Liver (tissue), 9 donors: ENCODE measurements around the gene TUFM. TPM values are rescaled to one million over a fixed set of nuclear protein-coding genes. Genes with fewer than 3 reads are reported as not detected.

Experiments
- DNase-seq: peaks from one replicate; pipeline ENCODE4 v3.0.0-alpha.2; 2017; ENCODE audit warnings: low spot score
- H3K27ac ChIP-seq, 2 donors: one replicate each; pipeline ENCODE4 v1.7.0; 2013; ENCODE audit warnings: inconsistent platforms in 2 of 2, low read length in 2 of 2, control low read depth in 1 of 2, low read depth in 1 of 2, mild to moderate bottlenecking in 1 of 2
- H3K27me3 ChIP-seq, 4 donors: one replicate each; pipeline versions ENCODE4 v1.6.1 to v1.7.0; 2013; ENCODE audit warnings: low read length in 3 of 4, inconsistent platforms in 1 of 4, mild to moderate bottlenecking in 1 of 4, moderate library complexity in 1 of 4; ENCODE audit not compliant: control insufficient read depth in 4 of 4, insufficient read depth in 4 of 4
- H3K36me3 ChIP-seq, 4 donors: one replicate each; pipeline versions ENCODE4 v1.6.1 to v1.7.0; 2013; ENCODE audit warnings: low read length in 3 of 4, mild to moderate bottlenecking in 3 of 4, low read depth in 1 of 4, moderate library complexity in 1 of 4; ENCODE audit not compliant: control insufficient read depth in 4 of 4, insufficient read depth in 3 of 4
- H3K4me1 ChIP-seq, 4 donors: one replicate each; pipeline versions ENCODE4 v1.6.1 to v1.7.0; 2013; ENCODE audit warnings: low read length in 3 of 4, mild to moderate bottlenecking in 3 of 4, moderate library complexity in 1 of 4; ENCODE audit not compliant: control insufficient read depth in 4 of 4, insufficient read depth in 4 of 4
- H3K4me3 ChIP-seq, 3 donors: one replicate each; pipeline versions ENCODE4 v1.6.1 to v1.7.0; 2013; ENCODE audit warnings: low read length in 3 of 3, control low read depth in 1 of 3, low read depth in 1 of 3, mild to moderate bottlenecking in 1 of 3
- H3K9ac ChIP-seq, 2 donors: one replicate each; pipeline ENCODE4 v1.7.0; 2013; ENCODE audit warnings: low read length in 2 of 2, mild to moderate bottlenecking in 2 of 2, moderate library complexity in 2 of 2, control low read depth in 1 of 2, low read depth in 1 of 2
- H3K9me3 ChIP-seq, 4 donors: one replicate each; pipeline versions ENCODE4 v1.6.1 to v1.7.0; 2013; ENCODE audit warnings: low read length in 3 of 4; ENCODE audit not compliant: control insufficient read depth in 4 of 4
- EGR1 ChIP-seq, 2 donors: IDR thresholded peaks; 2 replicates each; pipeline ENCODE4 v1.6.1; 2016 to 2018; ENCODE audit warnings: antibody characterized with exemption in 2 of 2, low read depth in 2 of 2
- FOXA1 ChIP-seq: IDR thresholded peaks from 2 replicates; pipeline ENCODE4 v1.6.1; 2016; ENCODE audit warnings: antibody characterized with exemption
- FOXA2 ChIP-seq: IDR thresholded peaks from 2 replicates; pipeline ENCODE4 v1.6.1; 2016; ENCODE audit warnings: antibody characterized with exemption
- GABPA ChIP-seq, 2 donors: IDR thresholded peaks in 1 of 2; conservative IDR thresholded peaks in 1 of 2; 2 replicates each; pipeline ENCODE4 v1.6.1; 2016; ENCODE audit warnings: antibody characterized with exemption in 2 of 2, mild to moderate bottlenecking in 1 of 2, moderate library complexity in 1 of 2
- HNF4A ChIP-seq, 2 donors: conservative IDR thresholded peaks; 2 replicates each; pipeline ENCODE4 v1.6.1; 2016; ENCODE audit warnings: antibody characterized with exemption in 2 of 2, mild to moderate bottlenecking in 2 of 2
- HNF4G ChIP-seq: IDR thresholded peaks from 2 replicates; pipeline ENCODE4 v1.6.1; 2016; ENCODE audit warnings: antibody characterized with exemption
- JUND ChIP-seq, 2 donors: IDR thresholded peaks; 2 replicates each; pipeline ENCODE4 v1.6.1; 2016; ENCODE audit warnings: antibody characterized with exemption in 2 of 2
- NR2F2 ChIP-seq: IDR thresholded peaks from 2 replicates; pipeline ENCODE4 v1.6.1; 2016; ENCODE audit warnings: antibody characterized with exemption
- RAD21 ChIP-seq, 2 donors: IDR thresholded peaks; 2 replicates each; pipeline ENCODE4 v1.6.1; 2016; ENCODE audit warnings: antibody characterized with exemption in 2 of 2, mild to moderate bottlenecking in 2 of 2
- RXRA ChIP-seq, 2 donors: IDR thresholded peaks; 2 replicates each; pipeline ENCODE4 v1.6.1; 2017 to 2018; ENCODE audit warnings: antibody characterized with exemption in 2 of 2, mild to moderate bottlenecking in 1 of 2
- SP1 ChIP-seq: IDR thresholded peaks from 2 replicates; pipeline ENCODE4 v1.6.1; 2018; ENCODE audit warnings: antibody characterized with exemption, mild to moderate bottlenecking
- TAF1 ChIP-seq: conservative IDR thresholded peaks from 2 replicates; pipeline ENCODE4 v1.6.1; 2016; ENCODE audit warnings: antibody characterized with exemption, mild to moderate bottlenecking
- YY1 ChIP-seq: IDR thresholded peaks from 2 replicates; pipeline ENCODE4 v1.6.1; 2016; ENCODE audit warnings: antibody characterized with exemption, mild to moderate bottlenecking
- WGBS: extraction: QIAGEN DNeasy Blood & Tissue Kit; methylation state at CpG from one replicate; pipeline ENCODE4 v1.1.7; 2013; 5-methylcytosine and 5-hydroxymethylcytosine counted together
- polyA plus RNA-seq, 2 donors: library from polyadenylated mRNA; stranded (reverse) in 1 of 2; unstranded in 1 of 2; fragments of 200-250 nt in 1 of 2; fragments of >200 nt in 1 of 2; fragmentation: Nextera tagmentation in 1 of 2; extraction: Ambion mirVana in 1 of 2; gene quantifications; one replicate each; pipeline versions ENCODE4 v1.2.1 to v1.2.3, GENCODE V29; 2013 to 2015
- total RNA-seq, 2 donors: library from RNA; depleted of rRNA; stranded (reverse); fragments of >200 nt; gene quantifications; one replicate each; pipeline ENCODE4 v1.2.3, GENCODE V29; 2014
- TF ChIP-seq, protein P1 (sequence below): IDR thresholded peaks from 2 replicates; pipeline ENCODE4 v1.6.1; 2016; ENCODE audit warnings: antibody characterized with exemption, mild to moderate bottlenecking
- TF ChIP-seq, protein P2 (sequence below): IDR thresholded peaks from 2 replicates; pipeline ENCODE4 v1.6.1; 2016; ENCODE audit warnings: antibody characterized with exemption
- TF ChIP-seq, protein P3 (sequence below): IDR thresholded peaks from 2 replicates; pipeline ENCODE4 v1.6.1; 2016; ENCODE audit warnings: antibody characterized with exemption
- TF ChIP-seq, protein P4 (sequence below): fragments of 150-350 bp; IDR thresholded peaks from 2 replicates; pipeline ENCODE4 v1.5.1; 2017; ENCODE audit warnings: improper control_type of control experiment, low read depth, low read length; ENCODE audit not compliant: missing input control
- TF ChIP-seq, protein P5 (sequence below): IDR thresholded peaks from 2 replicates; pipeline ENCODE4 v1.6.1; 2016; ENCODE audit warnings: antibody characterized with exemption
- donor health status: healthy.
- donor health status: healthy.
- donor health status: healthy.
- donor health status: healthy.
- donor health status: healthy.

Gene TUFM
- total and polyA plus RNA-seq, 4 donors, result 90.4 to 191 (median 136) TPM

DNA sequence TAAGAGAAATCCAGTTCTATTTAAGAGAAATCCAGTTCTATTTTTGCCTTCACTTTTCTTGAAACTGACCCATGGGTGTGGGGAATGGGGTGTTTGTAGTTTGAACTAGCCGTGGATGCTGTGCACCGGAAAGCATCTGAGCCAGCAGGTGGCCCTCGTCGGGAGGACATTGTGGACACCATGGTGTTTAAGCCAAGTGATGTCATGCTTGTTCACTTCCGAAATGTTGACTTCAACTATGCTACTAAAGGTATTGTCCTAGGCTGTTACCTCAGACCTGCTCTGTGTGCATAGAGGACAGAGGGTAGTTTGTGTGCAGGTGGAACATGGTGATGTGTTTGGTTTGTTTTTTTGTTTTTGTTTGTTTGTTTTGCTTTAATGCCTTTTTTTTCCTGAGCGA lies 20.0 kb downstream of the TUFM start:
- no peak for DNase-seq

DNA sequence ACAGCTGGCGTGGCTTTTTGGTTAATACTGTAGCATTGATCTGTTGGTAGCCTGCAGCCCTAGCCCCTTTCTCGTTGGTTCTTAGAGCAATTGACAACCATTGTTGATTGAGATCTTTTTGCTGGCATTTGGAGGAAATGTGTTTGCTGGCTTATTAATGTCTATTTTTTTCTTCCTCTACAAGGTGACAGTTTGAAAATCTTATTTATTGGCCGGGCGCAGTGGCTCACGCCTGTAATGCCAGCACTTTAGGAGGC lies 21.5 kb downstream of the TUFM start:
- peak overlapping the region; percentile 94 to 98 for H3K27ac ChIP-seq
- H3K9ac ChIP-seq, result peak overlapping the region; percentile 82 to 95
- H3K36me3 ChIP-seq, result peaks cover 12 to 40% (median 32%) of the 10 kb centered on the region in 4 donors
- H3K4me1 ChIP-seq, result peaks cover 8 to 42% (median 37%) of the 10 kb centered on the region in 4 donors
- no peaks in the 10 kb centered on the region for H3K27me3 ChIP-seq
- H3K4me3 ChIP-seq, result peak overlapping the region; percentile 74 to 98 (median 93)
- H3K9me3 ChIP-seq, result no peaks in the 10 kb centered on the region
- no peak for DNase-seq
- 26% methylated on average over 5 of the region's 5 CpGs for WGBS
- no peak for TF ChIP-seq HNF4A (conservative IDR thresholded peaks at IDR 0.05)
- TF ChIP-seq, protein P1, sequence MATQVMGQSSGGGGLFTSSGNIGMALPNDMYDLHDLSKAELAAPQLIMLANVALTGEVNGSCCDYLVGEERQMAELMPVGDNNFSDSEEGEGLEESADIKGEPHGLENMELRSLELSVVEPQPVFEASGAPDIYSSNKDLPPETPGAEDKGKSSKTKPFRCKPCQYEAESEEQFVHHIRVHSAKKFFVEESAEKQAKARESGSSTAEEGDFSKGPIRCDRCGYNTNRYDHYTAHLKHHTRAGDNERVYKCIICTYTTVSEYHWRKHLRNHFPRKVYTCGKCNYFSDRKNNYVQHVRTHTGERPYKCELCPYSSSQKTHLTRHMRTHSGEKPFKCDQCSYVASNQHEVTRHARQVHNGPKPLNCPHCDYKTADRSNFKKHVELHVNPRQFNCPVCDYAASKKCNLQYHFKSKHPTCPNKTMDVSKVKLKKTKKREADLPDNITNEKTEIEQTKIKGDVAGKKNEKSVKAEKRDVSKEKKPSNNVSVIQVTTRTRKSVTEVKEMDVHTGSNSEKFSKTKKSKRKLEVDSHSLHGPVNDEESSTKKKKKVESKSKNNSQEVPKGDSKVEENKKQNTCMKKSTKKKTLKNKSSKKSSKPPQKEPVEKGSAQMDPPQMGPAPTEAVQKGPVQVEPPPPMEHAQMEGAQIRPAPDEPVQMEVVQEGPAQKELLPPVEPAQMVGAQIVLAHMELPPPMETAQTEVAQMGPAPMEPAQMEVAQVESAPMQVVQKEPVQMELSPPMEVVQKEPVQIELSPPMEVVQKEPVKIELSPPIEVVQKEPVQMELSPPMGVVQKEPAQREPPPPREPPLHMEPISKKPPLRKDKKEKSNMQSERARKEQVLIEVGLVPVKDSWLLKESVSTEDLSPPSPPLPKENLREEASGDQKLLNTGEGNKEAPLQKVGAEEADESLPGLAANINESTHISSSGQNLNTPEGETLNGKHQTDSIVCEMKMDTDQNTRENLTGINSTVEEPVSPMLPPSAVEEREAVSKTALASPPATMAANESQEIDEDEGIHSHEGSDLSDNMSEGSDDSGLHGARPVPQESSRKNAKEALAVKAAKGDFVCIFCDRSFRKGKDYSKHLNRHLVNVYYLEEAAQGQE, result no peak
- TF ChIP-seq, protein P2, sequence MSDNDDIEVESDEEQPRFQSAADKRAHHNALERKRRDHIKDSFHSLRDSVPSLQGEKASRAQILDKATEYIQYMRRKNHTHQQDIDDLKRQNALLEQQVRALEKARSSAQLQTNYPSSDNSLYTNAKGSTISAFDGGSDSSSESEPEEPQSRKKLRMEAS, result no peak
- no peak for TF ChIP-seq FOXA1
- TF ChIP-seq, protein P3, sequence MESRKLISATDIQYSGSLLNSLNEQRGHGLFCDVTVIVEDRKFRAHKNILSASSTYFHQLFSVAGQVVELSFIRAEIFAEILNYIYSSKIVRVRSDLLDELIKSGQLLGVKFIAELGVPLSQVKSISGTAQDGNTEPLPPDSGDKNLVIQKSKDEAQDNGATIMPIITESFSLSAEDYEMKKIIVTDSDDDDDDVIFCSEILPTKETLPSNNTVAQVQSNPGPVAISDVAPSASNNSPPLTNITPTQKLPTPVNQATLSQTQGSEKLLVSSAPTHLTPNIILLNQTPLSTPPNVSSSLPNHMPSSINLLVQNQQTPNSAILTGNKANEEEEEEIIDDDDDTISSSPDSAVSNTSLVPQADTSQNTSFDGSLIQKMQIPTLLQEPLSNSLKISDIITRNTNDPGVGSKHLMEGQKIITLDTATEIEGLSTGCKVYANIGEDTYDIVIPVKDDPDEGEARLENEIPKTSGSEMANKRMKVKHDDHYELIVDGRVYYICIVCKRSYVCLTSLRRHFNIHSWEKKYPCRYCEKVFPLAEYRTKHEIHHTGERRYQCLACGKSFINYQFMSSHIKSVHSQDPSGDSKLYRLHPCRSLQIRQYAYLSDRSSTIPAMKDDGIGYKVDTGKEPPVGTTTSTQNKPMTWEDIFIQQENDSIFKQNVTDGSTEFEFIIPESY, result no peak

More for the DNA sequence above, 20.0 kb downstream of the TUFM start:
- H3K9me3 ChIP-seq, result no peaks in the 10 kb centered on the region
- WGBS, result 56% methylated on average over 6 of the region's 6 CpGs
- no peak overlapping the region for H3K27ac ChIP-seq
- TF ChIP-seq, protein P4, sequence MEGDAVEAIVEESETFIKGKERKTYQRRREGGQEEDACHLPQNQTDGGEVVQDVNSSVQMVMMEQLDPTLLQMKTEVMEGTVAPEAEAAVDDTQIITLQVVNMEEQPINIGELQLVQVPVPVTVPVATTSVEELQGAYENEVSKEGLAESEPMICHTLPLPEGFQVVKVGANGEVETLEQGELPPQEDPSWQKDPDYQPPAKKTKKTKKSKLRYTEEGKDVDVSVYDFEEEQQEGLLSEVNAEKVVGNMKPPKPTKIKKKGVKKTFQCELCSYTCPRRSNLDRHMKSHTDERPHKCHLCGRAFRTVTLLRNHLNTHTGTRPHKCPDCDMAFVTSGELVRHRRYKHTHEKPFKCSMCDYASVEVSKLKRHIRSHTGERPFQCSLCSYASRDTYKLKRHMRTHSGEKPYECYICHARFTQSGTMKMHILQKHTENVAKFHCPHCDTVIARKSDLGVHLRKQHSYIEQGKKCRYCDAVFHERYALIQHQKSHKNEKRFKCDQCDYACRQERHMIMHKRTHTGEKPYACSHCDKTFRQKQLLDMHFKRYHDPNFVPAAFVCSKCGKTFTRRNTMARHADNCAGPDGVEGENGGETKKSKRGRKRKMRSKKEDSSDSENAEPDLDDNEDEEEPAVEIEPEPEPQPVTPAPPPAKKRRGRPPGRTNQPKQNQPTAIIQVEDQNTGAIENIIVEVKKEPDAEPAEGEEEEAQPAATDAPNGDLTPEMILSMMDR, result no peak
- TF ChIP-seq HNF4A (conservative IDR thresholded peaks at IDR 0.05), result no peak
- TF ChIP-seq NR2F2, result no peak
- TF ChIP-seq, protein P1, result no peak
- TF ChIP-seq RAD21 (IDR thresholded peaks at IDR 0.05), result no peak
- TF ChIP-seq HNF4G, result no peak
- no peak for TF ChIP-seq YY1
- TF ChIP-seq, protein P3, result no peak
- TF ChIP-seq, protein P2, result no peak
- TF ChIP-seq FOXA1, result no peak
- TF ChIP-seq FOXA2, result no peak
- no peak for TF ChIP-seq JUND (IDR thresholded peaks at IDR 0.05)
- TF ChIP-seq TAF1, result no peak
- no peak for TF ChIP-seq RXRA (IDR thresholded peaks at IDR 0.05)
- no peak for TF ChIP-seq EGR1 (IDR thresholded peaks at IDR 0.05; ENCODE audit: low read depth in 2 of 2)
- TF ChIP-seq, protein P5, sequence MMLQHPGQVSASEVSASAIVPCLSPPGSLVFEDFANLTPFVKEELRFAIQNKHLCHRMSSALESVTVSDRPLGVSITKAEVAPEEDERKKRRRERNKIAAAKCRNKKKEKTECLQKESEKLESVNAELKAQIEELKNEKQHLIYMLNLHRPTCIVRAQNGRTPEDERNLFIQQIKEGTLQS, result no peak
- TF ChIP-seq GABPA (IDR thresholded peaks at IDR 0.05 in 1 of 2, conservative IDR thresholded peaks at IDR 0.05 in 1 of 2), result no peak
- TF ChIP-seq SP1, result no peak
- no peaks in the 10 kb centered on the region for H3K27me3 ChIP-seq
- peaks cover 4 to 27% (median 26%) of the 10 kb centered on the region in 4 donors for H3K4me1 ChIP-seq
- no peak overlapping the region for H3K4me3 ChIP-seq
- H3K36me3 ChIP-seq, result peaks cover 20 to 55% (median 45%) of the 10 kb centered on the region in 4 donors
- H3K9ac ChIP-seq, result no peak overlapping the region
